Body of pancreas (tissue), 4 donors: Measurements from ENCODE around the gene KIF6. TPM values are rescaled to one million over a fixed set of nuclear protein-coding genes. Genes with fewer than 3 reads are reported as not detected.

Source experiments
- ATAC-seq: fragments of 150-250 bp; one replicate; pipeline ENCODE4 v1.9.1; 2016
- DNase-seq, 4 donors: peaks; one replicate each; pipeline ENCODE4 v3.0.0-alpha.2; 2019
- H3K27ac ChIP-seq, 4 donors: fragments of 200-600 bp; sonication (generic); 1 replicate in 3 of 4; 2 replicates in 1 of 4; pipeline versions ENCODE4 v1.5.1 to v1.6.1; 2016 to 2019; ENCODE audit warnings: mild to moderate bottlenecking in 1 of 4, mixed read lengths in 1 of 4, moderate library complexity in 1 of 4
- H3K27me3 ChIP-seq, 2 donors: fragments of 200-600 bp; sonication (generic); one replicate each; pipeline ENCODE4 v1.6.0; 2016; ENCODE audit warnings: mild to moderate bottlenecking in 1 of 2
- H3K36me3 ChIP-seq, 2 donors: fragments of 200-600 bp; sonication (generic); replicated peaks in 1 of 2; 2 replicates each; pipeline ENCODE4 v1.5.1; 2016; ENCODE audit warnings: low read depth in 2 of 2; ENCODE audit not compliant: insufficient read depth in 1 of 2
- H3K4me1 ChIP-seq: fragments of 200-600 bp; sonication (generic); one replicate; pipeline ENCODE4 v1.6.0; 2016
- H3K4me3 ChIP-seq, 2 donors: fragments of 200-600 bp; sonication (generic); 1 replicate in 1 of 2; 2 replicates in 1 of 2; pipeline ENCODE4 v1.5.1; 2016 to 2019
- H3K9me3 ChIP-seq, 3 donors: fragments of 200-600 bp; sonication (generic); 1 replicate in 2 of 3; 2 replicates in 1 of 3; pipeline ENCODE4 v1.5.1; 2016
- CTCF ChIP-seq, 7 experiments: fragments of 450-650 bp in 4 of 7; fragments of 200-600 bp in 3 of 7; sonication (generic) in 3 of 7; IDR thresholded peaks; one replicate each; pipeline ENCODE4 v1.5.1; 2016 to 2019; ENCODE audit warnings: antibody characterized with exemption in 7 of 7
- POLR2A ChIP-seq, 3 donors: fragments of 450-650 bp; IDR thresholded peaks; one replicate each; pipeline ENCODE4 v1.6.1; 2016; ENCODE audit warnings: antibody characterized with exemption in 3 of 3, mild to moderate bottlenecking in 2 of 3
- WGBS, 2 donors: methylation state at CpG; one replicate each; pipeline ENCODE4 v1.1.5; 2017; 5-methylcytosine and 5-hydroxymethylcytosine counted together
- intact Hi-C: fragments of 100-400 bp; cut with DNase I; formaldehyde crosslinking; loops from one replicate; pipeline ENCODE4 v1.15.1; 2023
- total RNA-seq, 2 donors: library from RNA; depleted of rRNA; stranded (reverse); fragments of >200 nt; gene quantifications; one replicate each; pipeline ENCODE4 v1.1.0, GENCODE V29; 2016

The KIF6 gene
- total RNA-seq, 2 donors from 2014 or later: not detected

- peak; percentile 72 for ATAC-seq
- intact Hi-C loops: no loop called here
Observed at GRCh38 chr6:39702265-39702664, 22.9 kb downstream of the KIF6 start.

GRCh38 chr6:39700362-39700761 lies 24.8 kb downstream of the KIF6 start:
- intact Hi-C loops: no loop called here
- Histone ChIP-seq H3K27ac (no peak overlapping the region), H3K27me3 (no peaks in the 10 kb centered on the region), H3K9me3 (no peaks in the 10 kb centered on the region), H3K4me1 (peaks cover 7% of the 10 kb centered on the region), H3K4me3 (no peak overlapping the region), H3K36me3 (no peaks in the 10 kb centered on the region)
- ATAC-seq: no peak
- TF ChIP-seq CTCF (IDR thresholded peaks at IDR 0.05) (no peak), POLR2A (IDR thresholded peaks at IDR 0.05) (no peak)
- WGBS, 2 donors: 87% methylated on average over 1 of the region's 1 CpG
- no peak for DNase-seq

More at GRCh38 chr6:39702265-39702664, 22.9 kb downstream of the KIF6 start:
- Histone ChIP-seq H3K27ac (no peak overlapping the region), H3K36me3 (no peaks in the 10 kb centered on the region), H3K27me3 (no peaks in the 10 kb centered on the region), H3K4me3 (no peak overlapping the region), H3K4me1 (peaks cover 7% of the 10 kb centered on the region), H3K9me3 (no peaks in the 10 kb centered on the region)
- 26 to 30% methylated on average over 4 of the region's 4 CpGs for WGBS, 2 donors
- DNase-seq: peak in 3 of 4 donors; percentile 10 to 35 (median 12)
- no peak for TF ChIP-seq POLR2A (IDR thresholded peaks at IDR 0.05)
- TF ChIP-seq CTCF (IDR thresholded peaks at IDR 0.05): no peak

GRCh38 chr6:39698789-39699188 lies 26.4 kb downstream of the KIF6 start:
- Histone ChIP-seq H3K27me3 (no peaks in the 10 kb centered on the region), H3K9me3 (no peaks in the 10 kb centered on the region), H3K36me3 (no peaks in the 10 kb centered on the region), H3K4me3 (no peak overlapping the region), H3K4me1 (peaks cover 7% of the 10 kb centered on the region), H3K27ac (peak overlapping the region in 3 of 4 donors; percentile 52 to 69 (median 52))
- DNase-seq (peak in 1 of 4 donors; percentile 7), ATAC-seq (peak; percentile 79)
- intact Hi-C loops: no loop called here
- TF ChIP-seq POLR2A (IDR thresholded peaks at IDR 0.05): no peak
- no peak for TF ChIP-seq CTCF (IDR thresholded peaks at IDR 0.05)
- 79 to 86% methylated on average over 1 of the region's 1 CpG for WGBS, 2 donors

- Histone ChIP-seq H3K4me1 (peaks cover 2% of the 10 kb centered on the region), H3K4me3 (no peak overlapping the region), H3K9me3 (no peaks in the 10 kb centered on the region), H3K27me3 (no peaks in the 10 kb centered on the region), H3K27ac (no peak overlapping the region), H3K36me3 (no peaks in the 10 kb centered on the region)
- ATAC-seq (no peak), DNase-seq (no peak)
- intact Hi-C loops: no loop called here
- no peak for TF ChIP-seq POLR2A (IDR thresholded peaks at IDR 0.05)
- no peak for TF ChIP-seq CTCF (IDR thresholded peaks at IDR 0.05)
- 66 to 67% methylated on average over 4 of the region's 4 CpGs for WGBS, 2 donors
Observed at GRCh38 chr6:39696986-39697788, 28.0 kb downstream of the KIF6 start.

DNA sequence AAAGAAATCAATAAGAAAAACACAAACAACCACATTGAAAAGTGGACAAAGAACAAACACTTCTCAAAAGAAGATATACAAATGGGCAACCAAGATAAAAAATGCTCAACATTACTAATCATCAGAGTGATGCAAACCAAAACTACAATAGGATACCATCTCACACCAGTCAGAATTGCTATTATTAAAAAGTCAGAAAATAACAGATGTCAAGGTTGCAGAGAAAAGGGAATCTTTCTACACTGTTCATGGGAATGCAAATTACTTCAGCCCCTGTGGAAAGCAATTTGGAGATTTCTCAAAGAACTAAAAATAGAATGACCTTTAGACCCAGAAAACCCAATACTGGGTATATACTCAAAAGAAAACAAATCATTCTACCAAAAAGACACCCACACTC lies 29.8 kb downstream of the KIF6 start:
- DNase-seq (no peak), ATAC-seq (no peak)
- Histone ChIP-seq H3K9me3 (no peaks in the 10 kb centered on the region), H3K4me3 (no peak overlapping the region), H3K27me3 (no peaks in the 10 kb centered on the region), H3K36me3 (no peaks in the 10 kb centered on the region), H3K27ac (no peak overlapping the region), H3K4me1 (no peaks in the 10 kb centered on the region)
- intact Hi-C loops: no loop called here
- TF ChIP-seq POLR2A (IDR thresholded peaks at IDR 0.05): no peak
- TF ChIP-seq CTCF (IDR thresholded peaks at IDR 0.05): no peak
